Measurements from ENCODE around the gene TRA2B. TPM values are rescaled to one million over a fixed set of nuclear protein-coding genes. Genes with fewer than 3 reads are reported as not detected.
"Not testable (repeated sequence)": the region's sequence is repeated elsewhere in the genome, so short reads cannot be mapped to it uniquely, and the experiment has no call there.

TRA2B gene
- total RNA-seq, 4 donors from 2014 or later = 73.8 to 164 (median 85.1) TPM

DNA sequence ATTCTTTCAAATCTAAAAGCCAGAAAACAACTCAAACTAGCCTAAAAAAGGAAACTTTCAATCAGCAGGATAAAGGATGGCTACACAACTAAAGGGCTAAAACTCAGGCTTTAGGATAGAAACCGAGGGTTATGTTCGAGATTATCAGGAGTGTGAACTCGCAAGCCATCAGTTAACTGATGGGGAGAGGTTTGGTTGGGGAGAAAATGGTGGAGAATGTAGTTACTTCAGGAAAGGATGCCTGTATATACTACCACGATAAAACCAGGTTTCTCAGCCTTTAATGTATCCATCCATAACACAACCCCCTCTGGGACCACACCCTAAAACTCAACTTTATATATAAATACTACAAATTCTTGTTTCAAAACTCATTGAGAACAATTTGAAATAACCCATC lies 22.2 kb downstream of the TRA2B start:
- Histone ChIP-seq H3K36me3 (peaks cover 43 to 78% (median 72%) of the 10 kb centered on the region in 4 donors), H3K4me3 (no peak overlapping the region), H3K4me1 (no peaks in the 10 kb centered on the region), H3K27me3 (no peaks in the 10 kb centered on the region), H3K27ac (replicated peaks in 1 of 4) (no peak overlapping the region), H3K9me3 (no peaks in the 10 kb centered on the region)
- intact Hi-C loops (cut with DNase I) = no loop called here
- TF ChIP-seq, protein P1, sequence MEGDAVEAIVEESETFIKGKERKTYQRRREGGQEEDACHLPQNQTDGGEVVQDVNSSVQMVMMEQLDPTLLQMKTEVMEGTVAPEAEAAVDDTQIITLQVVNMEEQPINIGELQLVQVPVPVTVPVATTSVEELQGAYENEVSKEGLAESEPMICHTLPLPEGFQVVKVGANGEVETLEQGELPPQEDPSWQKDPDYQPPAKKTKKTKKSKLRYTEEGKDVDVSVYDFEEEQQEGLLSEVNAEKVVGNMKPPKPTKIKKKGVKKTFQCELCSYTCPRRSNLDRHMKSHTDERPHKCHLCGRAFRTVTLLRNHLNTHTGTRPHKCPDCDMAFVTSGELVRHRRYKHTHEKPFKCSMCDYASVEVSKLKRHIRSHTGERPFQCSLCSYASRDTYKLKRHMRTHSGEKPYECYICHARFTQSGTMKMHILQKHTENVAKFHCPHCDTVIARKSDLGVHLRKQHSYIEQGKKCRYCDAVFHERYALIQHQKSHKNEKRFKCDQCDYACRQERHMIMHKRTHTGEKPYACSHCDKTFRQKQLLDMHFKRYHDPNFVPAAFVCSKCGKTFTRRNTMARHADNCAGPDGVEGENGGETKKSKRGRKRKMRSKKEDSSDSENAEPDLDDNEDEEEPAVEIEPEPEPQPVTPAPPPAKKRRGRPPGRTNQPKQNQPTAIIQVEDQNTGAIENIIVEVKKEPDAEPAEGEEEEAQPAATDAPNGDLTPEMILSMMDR (IDR thresholded peaks at IDR 0.05) = no peak
- TF ChIP-seq EP300 (IDR thresholded peaks at IDR 0.05) (no peak), POLR2A (IDR thresholded peaks at IDR 0.05; ENCODE audit: low read depth) (no peak), POLR2AphosphoS5 (IDR thresholded peaks at IDR 0.05) (no peak)
- 86% methylated on average over 4 of the region's 4 CpGs for WGBS
- DNase-seq (ENCODE audit: extremely low spot score) = no peak

DNA sequence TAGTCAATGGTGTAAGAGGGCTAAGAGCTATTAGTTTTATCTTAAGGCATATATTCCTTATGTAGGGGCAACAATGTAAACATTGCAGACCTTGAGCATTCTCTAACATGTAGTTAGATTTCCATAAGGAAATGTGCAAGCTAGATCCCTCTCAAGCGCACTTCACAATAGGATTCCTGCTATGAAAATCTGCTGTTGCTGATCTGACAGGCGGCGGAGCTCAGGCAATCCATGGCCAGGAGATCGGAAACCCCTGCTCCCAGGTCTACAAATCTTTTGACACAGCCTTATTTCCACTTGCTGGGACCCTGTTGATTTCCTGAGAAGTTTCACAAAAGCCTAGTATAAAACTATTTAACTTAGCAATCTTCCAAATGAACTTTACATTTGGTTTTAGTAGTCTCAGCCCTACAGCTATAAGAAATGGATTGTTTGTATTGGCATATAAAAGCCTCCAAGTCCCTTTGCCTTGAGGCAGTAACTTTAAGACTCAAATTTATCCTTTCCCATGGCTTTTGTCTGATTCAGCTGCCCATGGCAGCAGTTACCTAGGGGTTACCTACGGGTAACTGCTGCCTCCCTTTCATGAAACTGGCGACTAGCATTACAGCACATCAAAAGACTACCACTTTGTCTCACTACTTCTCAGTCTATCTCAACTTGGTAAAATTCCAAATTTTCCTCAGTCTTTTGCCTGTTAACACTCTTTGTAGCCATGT lies 22.7 kb downstream of the TRA2B start:
- no peak for DNase-seq (ENCODE audit: extremely low spot score)
- Histone ChIP-seq H3K27me3 (no peaks in the 10 kb centered on the region), H3K27ac (replicated peaks in 1 of 4) (no peak overlapping the region), H3K36me3 (peaks cover 37 to 72% (median 67%) of the 10 kb centered on the region in 4 donors), H3K4me3 (no peak overlapping the region), H3K9me3 (no peaks in the 10 kb centered on the region), H3K4me1 (no peaks in the 10 kb centered on the region)
- TF ChIP-seq EP300 (IDR thresholded peaks at IDR 0.05) (no peak), POLR2AphosphoS5 (IDR thresholded peaks at IDR 0.05) (no peak), POLR2A (IDR thresholded peaks at IDR 0.05; ENCODE audit: low read depth) (no peak)
- TF ChIP-seq, protein P1 (IDR thresholded peaks at IDR 0.05) = no peak
- 93% methylated on average over 6 of the region's 6 CpGs for WGBS
- intact Hi-C loops (cut with DNase I) = no loop called here

DNA sequence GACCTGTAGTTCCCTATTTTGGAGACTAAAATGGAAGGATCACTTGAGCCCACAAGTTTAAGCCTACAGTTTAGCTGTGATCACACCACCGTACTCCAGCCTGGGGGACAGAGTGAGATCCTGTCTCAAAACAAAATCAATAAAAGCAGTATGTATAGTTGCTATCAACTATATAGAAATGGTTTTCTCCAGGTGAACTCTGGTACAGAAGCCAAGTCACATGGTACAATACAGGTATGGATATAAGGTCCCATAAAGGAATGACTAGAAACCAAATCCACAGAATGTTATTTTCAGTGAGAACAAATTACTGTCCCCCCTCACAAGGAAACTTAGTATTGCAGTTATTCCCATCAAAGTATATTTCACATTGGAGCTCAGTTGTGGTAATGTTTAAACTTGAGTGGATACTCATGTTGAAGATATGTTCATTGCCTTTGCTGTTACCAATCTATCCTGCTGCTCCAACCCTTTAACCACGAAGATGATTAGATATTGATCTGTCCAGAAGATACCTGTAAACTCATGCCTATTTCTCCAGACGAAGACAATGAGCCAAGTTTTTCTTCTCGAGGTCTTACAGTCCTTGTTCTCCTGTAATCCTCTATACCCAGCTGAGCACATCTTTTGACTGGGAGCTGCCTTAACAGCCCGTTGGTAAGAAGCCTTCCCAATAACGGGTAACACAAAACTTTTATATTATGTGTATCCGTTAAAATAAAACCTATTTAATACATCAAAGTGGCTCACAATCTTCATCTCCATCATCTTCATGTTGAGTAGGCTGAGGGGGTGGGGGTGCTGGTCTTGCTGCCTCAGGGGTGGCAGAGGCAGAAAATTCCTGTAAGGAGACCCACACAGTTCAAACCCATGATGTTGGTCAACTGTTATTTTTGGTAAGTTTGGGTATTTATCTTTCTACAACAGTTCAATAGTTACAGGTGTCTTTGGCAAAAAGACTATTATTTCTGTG lies 24.6 kb downstream of the TRA2B start:
- H3K27me3 ChIP-seq = no peaks in the 10 kb centered on the region
- intact Hi-C loops (cut with DNase I) = no loop called here
- no peak overlapping the region for H3K27ac ChIP-seq (replicated peaks in 1 of 4)
- DNase-seq (ENCODE audit: extremely low spot score) = no peak
- H3K4me1 ChIP-seq = no peaks in the 10 kb centered on the region
- no peaks in the 10 kb centered on the region for H3K9me3 ChIP-seq
- peak in 1 of 2 donors; percentile 35 for TF ChIP-seq POLR2AphosphoS5 (IDR thresholded peaks at IDR 0.05)
- TF ChIP-seq POLR2A (IDR thresholded peaks at IDR 0.05; ENCODE audit: low read depth) = no peak
- H3K36me3 ChIP-seq = peaks cover 22 to 53% (median 48%) of the 10 kb centered on the region in 4 donors
- H3K4me3 ChIP-seq = no peak overlapping the region
- 78% methylated on average over 7 of the region's 7 CpGs for WGBS

DNA sequence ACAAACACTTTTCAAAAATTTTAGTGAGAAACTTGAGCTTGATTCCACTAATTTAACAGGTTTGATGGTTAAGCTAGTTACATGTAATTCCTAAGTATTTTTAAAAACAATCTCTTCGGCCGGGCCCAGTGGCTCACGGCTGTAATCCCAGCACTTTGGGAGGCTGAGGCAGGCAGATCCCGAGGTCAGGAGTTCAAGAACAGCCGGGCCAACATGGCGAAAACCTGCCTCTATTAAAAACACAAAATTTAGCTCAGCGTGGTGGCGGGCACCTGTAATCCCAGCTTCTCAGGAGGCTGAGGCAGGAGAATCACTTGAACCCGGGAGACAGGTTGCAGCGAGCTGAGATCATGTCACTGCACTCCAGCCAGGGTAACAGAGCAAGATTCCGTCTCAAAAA lies 25.3 kb downstream of the TRA2B start:
- H3K4me3 ChIP-seq = no peak overlapping the region
- intact Hi-C loops (cut with DNase I) = no loop called here
- no peak overlapping the region for H3K27ac ChIP-seq (replicated peaks in 1 of 4)
- H3K4me1 ChIP-seq = no peaks in the 10 kb centered on the region
- no peaks in the 10 kb centered on the region for H3K9me3 ChIP-seq
- no peaks in the 10 kb centered on the region for H3K27me3 ChIP-seq
- 85% methylated on average over 11 of the region's 11 CpGs for WGBS
- no peak for DNase-seq (ENCODE audit: extremely low spot score)
- TF ChIP-seq, protein P1 (IDR thresholded peaks at IDR 0.05) = no peak
- TF ChIP-seq POLR2AphosphoS5 (IDR thresholded peaks at IDR 0.05) (no peak), POLR2A (IDR thresholded peaks at IDR 0.05; ENCODE audit: low read depth) (no peak), EP300 (IDR thresholded peaks at IDR 0.05) (no peak)
- peaks cover 15 to 46% (median 41%) of the 10 kb centered on the region in 4 donors for H3K36me3 ChIP-seq

DNA sequence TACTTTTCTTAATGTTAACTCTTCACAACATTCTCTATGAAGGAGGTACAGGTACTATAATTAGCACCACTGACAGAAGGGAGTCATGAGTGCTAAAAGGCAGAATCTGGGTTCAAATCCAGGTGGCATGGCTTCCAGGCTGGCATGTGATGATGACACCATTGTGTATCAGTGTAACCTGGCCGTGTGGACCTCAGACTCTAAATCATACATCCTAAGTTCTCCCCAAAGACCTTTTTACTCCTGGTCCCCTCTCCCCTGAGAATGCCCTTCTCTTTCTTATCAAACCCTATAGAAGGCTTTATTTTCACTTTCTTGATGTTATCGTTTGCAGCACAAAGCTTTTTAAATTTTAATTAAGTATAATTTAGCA lies 26.8 kb downstream of the TRA2B start:
- peaks cover under 1 to 34% (median 27%) of the 10 kb centered on the region in 4 donors for H3K36me3 ChIP-seq
- H3K4me1 ChIP-seq; H3K4me3 ChIP-seq; H3K27ac ChIP-seq (replicated peaks in 1 of 4); DNase-seq (ENCODE audit: extremely low spot score); intact Hi-C loops (cut with DNase I); H3K27me3 ChIP-seq; H3K9me3 ChIP-seq: not testable (repeated sequence)
- WGBS = 47% methylated on average over 2 of the region's 2 CpGs

DNA sequence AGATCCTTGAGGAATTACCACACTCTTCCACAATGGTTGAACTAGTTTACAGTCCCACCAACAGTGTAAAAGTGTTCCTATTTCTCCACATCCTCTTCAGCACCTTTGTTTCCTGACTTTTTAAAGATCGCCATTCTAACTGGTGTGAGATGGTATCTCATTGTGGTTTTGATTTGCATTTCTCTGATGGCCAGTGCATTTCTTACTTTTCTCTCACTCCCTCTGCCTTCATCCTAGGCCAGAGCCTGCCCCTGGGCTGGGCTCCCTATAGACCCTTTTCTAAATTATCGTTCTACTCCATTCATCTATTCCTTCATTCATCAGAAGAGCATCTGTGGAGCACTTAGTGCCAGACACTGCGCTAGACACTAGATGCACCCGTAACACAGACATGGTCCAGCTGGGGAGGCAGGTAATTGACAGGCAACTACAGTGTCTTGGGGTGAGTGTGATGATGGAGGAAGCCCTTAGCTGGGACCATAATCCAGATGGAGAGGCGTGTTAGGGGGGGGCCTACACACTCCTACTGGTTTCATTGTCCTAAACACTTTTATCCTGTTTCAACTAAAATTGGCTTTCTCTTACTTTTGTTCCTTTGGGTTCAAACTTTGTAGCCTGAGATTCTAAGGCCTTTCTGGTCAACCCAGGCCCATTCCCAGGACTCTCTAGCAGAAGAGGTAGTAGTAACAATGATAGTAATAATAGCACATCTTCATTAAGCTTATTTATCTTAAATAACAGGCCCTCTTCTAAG lies 27.3 kb downstream of the TRA2B start:
- H3K27ac ChIP-seq (replicated peaks in 1 of 4); H3K4me1 ChIP-seq; H3K9me3 ChIP-seq; DNase-seq (ENCODE audit: extremely low spot score); intact Hi-C loops (cut with DNase I); H3K27me3 ChIP-seq; H3K4me3 ChIP-seq: not testable (repeated sequence)
- H3K36me3 ChIP-seq = peaks cover 0 to 30% (median 21%) of the 10 kb centered on the region in 4 donors
- 70% methylated on average over 5 of the region's 5 CpGs for WGBS
